Measurements from ENCODE around the gene ISG15. TPM values are rescaled to one million over a fixed set of nuclear protein-coding genes. Genes with fewer than 3 reads are reported as not detected.
"Not testable (repeated sequence)": the region's sequence is repeated elsewhere in the genome, so short reads cannot be mapped to it uniquely, and the experiment has no call there.

Gene ISG15
- total RNA-seq, 1 donor = 90.5 TPM

DNA sequence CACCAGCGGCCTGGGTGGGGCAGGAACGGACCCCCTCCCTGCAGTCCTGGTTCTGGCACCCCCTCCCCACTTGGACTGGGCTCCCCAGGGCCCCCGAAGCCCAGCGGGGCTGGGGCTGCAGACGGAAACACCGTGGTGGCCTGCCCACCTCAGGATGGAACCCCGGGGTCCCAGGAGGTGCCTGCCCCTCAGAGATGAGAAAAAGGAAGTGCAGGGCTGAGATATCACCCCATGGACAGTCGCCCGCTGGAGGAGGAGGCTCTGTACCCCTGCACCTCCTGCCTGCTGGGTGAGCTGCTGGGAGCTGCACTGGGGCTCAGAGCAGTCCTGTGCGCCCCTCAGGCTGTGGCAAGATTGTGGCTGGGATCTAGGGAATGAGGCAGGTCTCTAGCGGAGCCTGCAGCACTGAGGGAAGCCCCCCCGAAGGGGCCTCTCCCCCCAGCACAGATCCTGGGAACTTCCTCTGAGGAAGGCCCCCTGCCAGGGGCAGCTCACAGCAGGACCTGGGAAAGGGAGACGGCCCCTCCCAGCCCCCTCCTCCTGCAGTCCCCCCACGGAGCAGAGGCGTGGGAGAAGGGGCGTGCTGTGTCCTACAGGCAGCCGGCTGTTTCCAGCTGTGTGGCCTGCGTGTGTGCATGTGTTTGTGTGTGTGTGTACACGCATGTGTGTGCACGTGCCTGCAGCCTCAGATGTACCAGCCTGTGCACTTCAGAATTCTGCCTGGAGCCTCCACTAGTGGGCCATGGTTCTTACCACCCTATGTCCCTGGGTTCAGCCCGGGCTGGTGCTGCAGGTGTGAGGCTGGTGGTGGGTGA, 13.5 kb downstream of the ISG15 start:
- no peak overlapping the region for H3K4me2 ChIP-seq (ENCODE audit: insufficient read depth, low read length)
- no peak for DNase-seq (ENCODE audit: insufficient read length, low spot score, missing footprints)
- peaks cover 6% of the 10 kb centered on the region for H4K20me1 ChIP-seq (ENCODE audit: insufficient read depth, low read length)
- no peaks in the 10 kb centered on the region for H3K27me3 ChIP-seq (ENCODE audit: insufficient read depth, low read length)
- H3K36me3 ChIP-seq (ENCODE audit: insufficient read depth, low read length) = no peaks in the 10 kb centered on the region
- TF ChIP-seq, protein P1, sequence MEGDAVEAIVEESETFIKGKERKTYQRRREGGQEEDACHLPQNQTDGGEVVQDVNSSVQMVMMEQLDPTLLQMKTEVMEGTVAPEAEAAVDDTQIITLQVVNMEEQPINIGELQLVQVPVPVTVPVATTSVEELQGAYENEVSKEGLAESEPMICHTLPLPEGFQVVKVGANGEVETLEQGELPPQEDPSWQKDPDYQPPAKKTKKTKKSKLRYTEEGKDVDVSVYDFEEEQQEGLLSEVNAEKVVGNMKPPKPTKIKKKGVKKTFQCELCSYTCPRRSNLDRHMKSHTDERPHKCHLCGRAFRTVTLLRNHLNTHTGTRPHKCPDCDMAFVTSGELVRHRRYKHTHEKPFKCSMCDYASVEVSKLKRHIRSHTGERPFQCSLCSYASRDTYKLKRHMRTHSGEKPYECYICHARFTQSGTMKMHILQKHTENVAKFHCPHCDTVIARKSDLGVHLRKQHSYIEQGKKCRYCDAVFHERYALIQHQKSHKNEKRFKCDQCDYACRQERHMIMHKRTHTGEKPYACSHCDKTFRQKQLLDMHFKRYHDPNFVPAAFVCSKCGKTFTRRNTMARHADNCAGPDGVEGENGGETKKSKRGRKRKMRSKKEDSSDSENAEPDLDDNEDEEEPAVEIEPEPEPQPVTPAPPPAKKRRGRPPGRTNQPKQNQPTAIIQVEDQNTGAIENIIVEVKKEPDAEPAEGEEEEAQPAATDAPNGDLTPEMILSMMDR (IDR thresholded peaks at IDR 0.05; ENCODE audit: extremely low read depth, low read depth, low read length) = no peak
- no peaks in the 10 kb centered on the region for H3K4me1 ChIP-seq (ENCODE audit: insufficient read depth, low read length)
- no peak overlapping the region for H3K27ac ChIP-seq (ENCODE audit: low read depth, low read length)
- no peaks in the 10 kb centered on the region for H3K79me2 ChIP-seq (ENCODE audit: insufficient read depth, low read length)
- H2AFZ ChIP-seq (ENCODE audit: low read length) = no peak overlapping the region
- no peaks in the 10 kb centered on the region for H3K9me3 ChIP-seq (ENCODE audit: low read depth, low read length)
- H3K4me3 ChIP-seq (ENCODE audit: insufficient read depth, low read length) = no peak overlapping the region

DNA sequence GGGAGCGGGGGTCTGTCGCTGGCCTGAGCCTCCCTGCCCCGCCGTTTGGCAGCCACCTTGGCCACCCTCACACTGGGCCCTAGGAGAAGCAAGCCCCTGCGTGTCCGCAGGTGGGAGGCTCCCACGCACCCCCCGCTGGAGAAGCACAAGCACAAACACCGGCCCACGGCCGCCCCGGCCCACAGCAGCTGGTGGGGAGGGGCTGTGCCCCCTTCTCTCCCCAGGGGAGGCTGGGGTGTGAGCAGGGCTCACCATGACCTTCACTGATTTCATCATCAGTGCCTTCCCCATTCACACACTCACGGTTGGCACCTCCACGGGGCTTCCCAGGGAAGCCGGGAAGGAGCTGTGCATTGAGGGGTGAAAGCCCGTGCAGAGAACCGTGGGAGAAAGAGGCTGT, 14.5 kb downstream of the ISG15 start:
- Histone ChIP-seq H3K27ac (ENCODE audit: low read depth, low read length) (no peak overlapping the region), H3K9me3 (ENCODE audit: low read depth, low read length) (no peaks in the 10 kb centered on the region), H3K4me3 (ENCODE audit: insufficient read depth, low read length) (no peak overlapping the region), H3K4me1 (ENCODE audit: insufficient read depth, low read length) (no peaks in the 10 kb centered on the region), H2AFZ (ENCODE audit: low read length) (no peak overlapping the region), H3K79me2 (ENCODE audit: insufficient read depth, low read length) (no peaks in the 10 kb centered on the region), H3K36me3 (ENCODE audit: insufficient read depth, low read length) (no peaks in the 10 kb centered on the region), H4K20me1 (ENCODE audit: insufficient read depth, low read length) (peaks cover 10% of the 10 kb centered on the region), H3K4me2 (ENCODE audit: insufficient read depth, low read length) (no peak overlapping the region), H3K27me3 (ENCODE audit: insufficient read depth, low read length) (peaks cover 9% of the 10 kb centered on the region)
- no peak for DNase-seq (ENCODE audit: insufficient read length, low spot score, missing footprints)
- TF ChIP-seq, protein P1 (IDR thresholded peaks at IDR 0.05; ENCODE audit: extremely low read depth, low read depth, low read length) = no peak

DNA sequence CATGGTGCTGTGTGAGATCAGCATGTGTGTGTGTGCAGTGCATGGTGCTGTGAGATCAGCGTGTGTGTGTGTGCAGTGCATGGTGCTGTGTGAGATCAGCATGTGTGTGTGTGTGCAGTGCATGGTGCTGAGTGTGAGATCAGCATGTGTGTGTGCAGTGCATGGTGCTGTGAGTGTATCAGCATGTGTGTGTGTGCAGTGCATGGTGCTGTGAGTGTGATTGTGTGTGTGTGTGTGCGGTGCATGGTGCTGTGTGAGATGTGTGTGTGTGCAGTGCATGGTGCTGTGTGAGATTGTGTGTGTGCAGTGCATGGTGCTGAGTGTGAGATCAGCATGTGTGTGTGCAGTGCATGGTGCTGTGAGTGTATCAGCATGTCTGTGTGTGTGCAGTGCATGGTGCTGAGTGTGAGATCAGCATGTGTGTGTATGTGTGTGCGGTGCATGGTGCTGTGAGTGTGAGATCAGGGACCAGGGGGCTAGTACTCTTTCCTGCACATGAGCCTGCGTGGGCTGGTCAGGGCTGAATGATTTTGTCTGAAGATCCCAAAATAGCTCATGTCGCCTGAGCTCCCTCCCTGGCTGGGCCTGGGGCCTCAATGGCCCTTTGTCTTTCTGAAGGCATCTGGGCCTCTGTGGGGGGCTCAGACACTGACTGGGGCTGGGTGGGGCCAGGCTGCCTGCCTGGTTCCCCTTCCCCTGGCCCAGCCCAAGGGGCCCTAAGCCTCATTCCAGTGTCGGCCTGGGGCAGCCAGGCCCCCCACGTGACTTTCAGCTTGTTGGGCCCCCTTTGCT, 17.8 kb downstream of the ISG15 start:
- not testable (repeated sequence) for H3K36me3 ChIP-seq (ENCODE audit: insufficient read depth, low read length); DNase-seq (ENCODE audit: insufficient read length, low spot score, missing footprints); H3K79me2 ChIP-seq (ENCODE audit: insufficient read depth, low read length); H4K20me1 ChIP-seq (ENCODE audit: insufficient read depth, low read length); H3K9me3 ChIP-seq (ENCODE audit: low read depth, low read length); H3K4me1 ChIP-seq (ENCODE audit: insufficient read depth, low read length); H3K4me3 ChIP-seq (ENCODE audit: insufficient read depth, low read length); H2AFZ ChIP-seq (ENCODE audit: low read length); H3K4me2 ChIP-seq (ENCODE audit: insufficient read depth, low read length); H3K27ac ChIP-seq (ENCODE audit: low read depth, low read length)
- peaks cover 20% of the 10 kb centered on the region for H3K27me3 ChIP-seq (ENCODE audit: insufficient read depth, low read length)

DNA sequence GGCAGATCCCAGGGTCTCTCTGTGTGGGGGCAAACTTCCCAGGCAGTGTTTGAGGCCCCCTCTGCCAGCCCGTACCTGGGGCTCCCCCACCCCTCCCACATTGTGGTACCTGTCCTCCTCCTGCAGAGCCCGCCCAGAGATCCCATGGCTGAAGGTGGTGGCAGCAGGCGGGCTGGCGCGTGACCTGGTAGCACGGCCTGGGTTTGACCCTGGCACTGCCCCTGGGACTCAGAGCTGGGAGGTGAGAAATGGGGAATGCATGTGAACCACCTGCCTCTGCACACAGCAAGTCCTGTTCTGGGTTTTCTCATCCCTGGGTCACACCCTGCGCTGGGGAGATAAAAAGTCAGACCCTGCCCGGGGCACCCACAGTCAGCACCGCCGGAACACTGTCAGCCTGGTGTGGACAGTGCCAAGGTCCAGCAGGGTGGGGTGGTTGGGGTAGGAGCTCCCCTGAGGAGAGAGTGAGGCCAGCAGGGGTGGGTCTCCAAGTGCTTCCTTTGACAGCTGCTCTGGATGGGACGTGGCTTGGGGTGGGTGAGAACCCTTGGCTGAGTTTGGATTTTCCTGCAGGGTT, 18.4 kb downstream of the ISG15 start:
- H3K27ac ChIP-seq (ENCODE audit: low read depth, low read length) = no peak overlapping the region
- no peak overlapping the region for H3K4me2 ChIP-seq (ENCODE audit: insufficient read depth, low read length)
- no peak overlapping the region for H2AFZ ChIP-seq (ENCODE audit: low read length)
- peaks cover 10% of the 10 kb centered on the region for H4K20me1 ChIP-seq (ENCODE audit: insufficient read depth, low read length)
- DNase-seq (ENCODE audit: insufficient read length, low spot score, missing footprints) = no peak
- H3K79me2 ChIP-seq (ENCODE audit: insufficient read depth, low read length) = no peaks in the 10 kb centered on the region
- H3K4me1 ChIP-seq (ENCODE audit: insufficient read depth, low read length) = no peaks in the 10 kb centered on the region
- no peaks in the 10 kb centered on the region for H3K36me3 ChIP-seq (ENCODE audit: insufficient read depth, low read length)
- TF ChIP-seq, protein P1 (IDR thresholded peaks at IDR 0.05; ENCODE audit: extremely low read depth, low read depth, low read length) = no peak
- peaks cover 20% of the 10 kb centered on the region for H3K27me3 ChIP-seq (ENCODE audit: insufficient read depth, low read length)
- H3K4me3 ChIP-seq (ENCODE audit: insufficient read depth, low read length) = no peak overlapping the region
- no peaks in the 10 kb centered on the region for H3K9me3 ChIP-seq (ENCODE audit: low read depth, low read length)
